Inferior parietal cortex (tissue), 1 donor: ENCODE results near the gene ZNF559.
"Not testable (repeated sequence)": the region's sequence is repeated elsewhere in the genome, so short reads cannot be mapped to it uniquely, and the experiment has no call there.

Experiments used
- DNase-seq: peaks from one replicate; pipeline ENCODE4 v3.0.0-alpha.2; 2016; ENCODE audit errors: extremely low spot score

ZNF559 gene

DNA sequence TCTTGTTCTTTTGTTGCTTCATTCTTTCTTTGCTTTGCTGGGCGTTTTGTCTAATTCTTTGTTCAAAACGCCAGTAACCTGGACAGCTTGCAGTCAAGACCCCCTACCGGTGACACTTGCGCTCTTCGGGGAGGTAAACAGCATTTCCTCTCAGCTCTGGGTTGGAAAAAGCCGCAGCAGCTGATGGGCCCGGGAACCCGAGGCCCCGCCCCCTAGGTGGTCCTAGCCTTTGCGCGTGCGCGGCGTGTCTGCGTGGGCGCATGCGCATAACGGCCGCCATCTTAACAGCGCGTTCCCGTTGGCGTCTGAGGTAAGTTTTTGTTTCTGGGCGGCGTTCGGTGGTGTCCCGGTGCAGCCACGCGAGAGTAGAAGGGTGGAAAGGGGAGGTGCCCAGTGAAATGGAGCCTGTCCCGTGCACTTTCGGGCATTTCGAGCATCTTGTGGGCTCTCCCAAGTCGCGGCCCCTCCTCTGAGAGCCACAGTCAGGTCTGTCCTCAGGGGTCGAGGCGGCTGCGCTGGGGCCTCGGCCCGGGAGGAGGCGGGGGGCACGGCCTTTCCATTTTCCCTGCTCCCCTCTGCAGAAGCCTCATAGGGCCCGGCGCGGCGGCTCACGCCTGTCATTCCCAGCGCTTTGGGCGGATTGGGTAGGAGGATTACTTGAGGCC is at the start of gene ZNF559:
Gene ZNF559 (plus strand): TSS at position 261 of the 665 bp plus-strand sequence. CDS start 14,371 bp downstream, outside the sequence.
- peak; percentile 93 for DNase-seq

DNA sequence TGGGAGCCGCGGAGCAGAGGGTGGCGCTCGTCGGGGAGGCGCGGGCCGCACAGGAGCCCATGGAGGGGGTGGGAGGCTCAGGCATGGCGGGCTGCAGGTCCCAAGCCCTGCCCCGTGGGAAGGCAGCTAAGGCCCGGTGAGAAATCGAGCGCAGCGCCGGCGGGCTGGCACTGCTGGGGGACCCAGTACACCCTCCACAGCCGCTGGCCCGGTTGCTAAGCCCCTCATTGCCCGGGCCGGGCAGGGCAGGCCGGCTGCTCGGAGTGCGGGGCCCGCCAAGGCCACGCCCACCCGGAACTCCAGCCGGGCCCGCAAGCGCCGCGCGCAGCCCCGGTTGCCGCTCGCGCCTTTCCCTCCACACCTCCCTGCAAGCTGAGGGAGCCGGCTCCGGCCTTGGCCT is 40.5 kb upstream of the ZNF559 start:
- not testable (repeated sequence) for DNase-seq

DNA sequence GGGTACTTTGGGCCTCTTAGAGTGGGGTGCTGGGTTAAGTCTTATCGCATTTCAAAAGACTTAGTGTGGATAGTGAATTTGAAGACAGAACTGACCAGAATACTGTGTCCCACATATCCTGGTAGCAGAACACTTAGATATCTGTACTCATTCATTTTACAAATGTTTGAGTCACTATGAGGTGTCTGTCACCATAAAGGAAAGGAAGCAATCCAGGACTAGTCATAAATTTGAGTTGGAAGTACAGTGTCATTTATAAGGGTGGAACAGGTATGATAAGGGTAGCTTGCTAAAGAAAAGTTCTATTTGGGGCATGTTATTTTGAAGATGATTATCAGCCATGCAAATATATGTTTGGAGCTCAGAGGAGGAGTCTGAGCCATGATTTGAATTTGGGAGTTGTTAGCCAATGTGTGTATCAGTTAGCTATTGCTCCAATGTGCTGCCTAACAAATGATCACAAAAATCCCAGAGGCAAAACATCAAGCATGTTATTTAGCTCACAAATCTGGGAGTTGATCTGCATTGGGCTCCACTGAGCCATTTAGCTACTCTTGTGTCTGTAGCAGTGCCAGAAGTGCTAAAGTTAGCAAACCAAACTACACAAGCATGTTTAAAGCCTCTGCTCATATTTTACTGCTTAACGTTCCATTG is 34.6 kb upstream of the ZNF559 start:
- DNase-seq, result no peak

DNA sequence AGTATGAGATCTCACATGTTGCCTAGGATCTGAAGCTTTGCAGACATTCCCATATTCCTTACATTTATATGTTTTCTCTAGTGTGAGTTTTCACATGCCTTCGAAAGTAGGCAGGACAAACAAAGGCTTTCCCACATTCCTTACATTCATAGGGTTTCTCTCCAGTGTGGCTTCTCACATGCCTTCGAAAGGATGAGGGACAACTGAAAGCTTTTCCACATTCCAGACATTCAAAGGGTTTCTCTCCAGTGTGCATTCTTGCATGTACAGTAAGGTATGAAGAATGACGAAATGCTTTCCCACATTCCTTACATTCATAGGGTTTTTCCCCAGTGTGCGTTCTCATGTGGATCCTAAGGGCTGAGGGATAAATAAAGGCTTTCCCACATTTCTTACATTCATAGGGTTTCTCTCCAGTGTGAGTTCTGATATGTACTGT is 28.5 kb upstream of the ZNF559 start:
- no peak for DNase-seq

GRCh38 chr19:9296336-9296735 is 27.6 kb upstream of the ZNF559 start:
- DNase-seq, result no peak

DNA sequence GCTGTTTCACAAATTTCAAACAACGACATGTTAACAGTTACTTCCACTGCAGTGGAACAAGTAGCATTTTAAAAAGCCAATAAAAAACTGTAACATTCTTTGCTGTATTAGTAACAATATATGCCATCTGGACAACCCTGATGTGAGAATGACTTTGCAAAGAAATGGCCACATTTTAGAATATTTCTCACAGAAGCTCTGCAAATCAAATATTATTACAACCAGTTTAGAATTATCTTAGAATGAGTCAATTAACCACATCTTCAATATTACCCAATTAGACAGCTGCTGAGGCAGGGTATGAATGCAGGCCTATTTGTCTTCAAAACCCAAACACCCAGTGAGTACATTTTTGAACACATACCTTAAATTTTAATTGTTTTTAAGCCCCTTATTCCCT is 17.5 kb upstream of the ZNF559 start:
- DNase-seq, result no peak

DNA sequence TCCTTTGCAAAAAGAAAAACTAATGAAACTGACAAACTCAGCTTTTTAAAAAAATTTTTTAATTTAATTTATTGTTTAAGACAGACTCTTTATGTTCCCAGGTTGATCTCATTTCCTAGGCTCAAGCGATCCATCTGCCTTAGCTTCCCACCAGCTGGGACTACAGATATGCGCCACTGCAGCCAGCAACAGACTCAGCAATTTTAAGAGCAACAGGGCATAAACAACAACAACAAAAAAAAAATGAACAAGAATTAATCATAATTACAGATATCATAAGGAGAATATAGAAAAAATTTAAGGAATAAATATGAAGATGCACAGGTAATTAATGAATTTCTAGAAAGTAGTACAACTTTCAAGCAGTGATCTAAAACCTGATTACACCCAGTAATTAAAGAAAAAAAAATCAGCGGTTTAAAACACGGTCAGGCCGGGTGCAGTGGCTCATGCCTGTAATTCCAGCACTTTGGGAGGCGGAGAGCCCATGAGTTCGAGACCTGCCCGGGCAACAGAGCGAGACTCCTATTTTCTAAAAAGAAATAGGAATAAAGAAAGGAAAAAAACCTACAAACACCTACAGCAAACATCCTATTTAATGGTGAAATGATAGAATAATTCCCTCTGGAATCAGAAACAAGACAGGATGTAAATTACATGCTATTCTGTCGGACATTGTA is 15.7 kb upstream of the ZNF559 start:
- DNase-seq, result no peak

DNA sequence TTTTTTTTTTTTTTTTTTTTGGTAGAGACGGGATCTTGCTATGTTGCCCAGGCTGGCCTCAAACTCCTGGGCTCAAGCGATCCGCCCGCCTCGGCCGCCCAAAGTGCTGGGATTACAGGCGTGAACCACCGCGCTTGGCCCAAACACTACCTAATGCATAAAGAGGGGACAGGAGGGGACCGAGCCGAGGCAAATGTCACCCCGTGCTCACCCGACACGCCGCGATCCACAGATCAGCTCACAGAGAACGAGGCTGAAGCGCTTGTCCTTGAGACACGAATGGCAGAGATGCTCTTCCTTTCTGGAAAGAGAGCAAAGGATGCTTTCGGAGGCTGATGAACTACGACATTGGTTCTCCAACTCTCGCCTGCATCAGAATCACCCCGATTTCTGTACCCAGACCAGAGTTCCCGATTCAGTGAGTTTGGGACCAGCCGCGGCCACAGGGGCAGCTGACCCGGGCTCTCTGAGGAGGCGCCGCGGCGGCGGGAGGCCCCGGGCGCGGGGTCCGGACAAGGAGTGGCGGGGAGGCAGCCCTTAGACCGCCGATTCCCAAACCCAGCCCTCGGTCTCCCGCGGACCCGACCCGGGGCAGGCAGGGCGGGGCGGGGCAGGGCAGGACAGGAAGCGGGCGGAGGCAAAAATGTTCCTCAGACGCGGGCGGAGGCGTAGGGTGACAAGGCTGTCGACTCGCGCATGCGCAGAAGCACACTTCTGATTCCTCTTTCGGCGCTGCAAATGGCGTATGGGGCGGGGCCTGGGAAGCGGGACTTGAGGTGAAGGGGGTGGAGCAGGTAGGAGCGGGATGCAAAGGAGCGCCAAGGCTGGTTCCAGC is 14.6 kb upstream of the ZNF559 start, which contains the start of gene ZNF699:
Gene ZNF699 (minus strand): TSS at position 700 of the 835 bp plus-strand sequence. CDS start 4,719 bp downstream, outside the sequence.
- DNase-seq, result peak; percentile 98

- DNase-seq, result no peak
Measured at GRCh38 chr19:9309974-9310446, 14.0 kb upstream of the ZNF559 start.

DNA sequence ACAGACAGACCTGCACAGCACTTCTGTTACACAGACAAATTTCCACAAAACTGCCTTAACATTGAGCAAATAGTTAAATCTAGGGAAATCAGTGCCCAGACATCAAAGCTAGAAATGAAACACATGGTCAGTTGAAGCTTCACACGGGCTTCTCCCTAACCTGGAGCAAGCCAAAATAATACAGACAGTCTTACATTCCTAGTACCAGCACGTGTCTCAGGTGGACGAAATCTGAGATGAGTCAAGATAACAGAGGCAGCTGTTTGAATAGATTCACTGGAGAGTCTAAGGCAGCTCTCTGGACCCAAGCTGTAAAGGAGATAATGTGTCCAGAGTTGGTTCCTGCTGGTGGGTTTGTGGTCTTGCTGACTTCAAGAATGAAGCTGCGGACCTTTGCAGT is 10.2 kb upstream of the ZNF559 start:
- DNase-seq, result no peak

DNA sequence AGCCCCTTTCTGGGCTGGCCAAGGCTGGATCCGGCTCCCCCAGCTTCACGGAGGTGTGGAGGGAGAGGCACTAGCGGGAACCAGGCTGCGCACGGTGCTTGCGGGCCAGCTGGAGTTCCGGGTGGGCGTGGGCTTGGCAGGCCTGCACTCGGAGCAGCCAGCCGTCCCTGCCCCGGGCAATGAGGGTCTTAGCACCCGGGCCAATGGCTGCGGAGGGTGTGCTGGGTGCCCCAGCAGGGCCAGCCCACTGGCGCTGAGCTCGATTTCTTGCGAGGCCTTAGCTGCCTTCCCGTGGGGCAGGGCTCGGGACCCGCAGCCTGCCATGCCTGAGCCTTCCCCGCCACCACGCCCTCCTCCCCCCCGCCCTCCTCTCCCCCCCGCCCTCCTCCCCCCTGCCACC is 2.6 kb upstream of the ZNF559 start:
- DNase-seq, result no peak

DNA sequence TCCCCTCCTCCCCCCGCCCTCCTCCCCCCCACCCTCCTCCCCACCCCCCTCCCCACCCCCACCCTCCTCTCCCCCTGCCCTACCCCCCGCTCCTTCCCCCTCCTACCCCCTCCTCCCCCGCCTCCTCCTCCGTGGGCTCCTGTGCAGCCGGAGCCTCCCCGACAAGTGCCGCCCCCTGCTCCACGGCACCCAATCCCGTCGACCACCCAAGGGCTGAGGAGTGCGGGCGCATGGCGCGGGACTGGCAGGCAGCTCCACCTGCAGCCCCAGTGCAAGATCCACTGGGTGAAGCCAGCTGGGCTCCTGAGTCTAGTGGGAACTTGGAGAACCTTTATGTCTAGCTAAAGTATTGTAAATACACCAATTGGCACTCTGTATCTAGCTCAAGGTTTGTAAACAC is 2.2 kb upstream of the ZNF559 start:
- not testable (repeated sequence) for DNase-seq

GRCh38 chr19:9322201-9322600 is 1.8 kb upstream of the ZNF559 start:
- DNase-seq, result not testable (repeated sequence)

DNA sequence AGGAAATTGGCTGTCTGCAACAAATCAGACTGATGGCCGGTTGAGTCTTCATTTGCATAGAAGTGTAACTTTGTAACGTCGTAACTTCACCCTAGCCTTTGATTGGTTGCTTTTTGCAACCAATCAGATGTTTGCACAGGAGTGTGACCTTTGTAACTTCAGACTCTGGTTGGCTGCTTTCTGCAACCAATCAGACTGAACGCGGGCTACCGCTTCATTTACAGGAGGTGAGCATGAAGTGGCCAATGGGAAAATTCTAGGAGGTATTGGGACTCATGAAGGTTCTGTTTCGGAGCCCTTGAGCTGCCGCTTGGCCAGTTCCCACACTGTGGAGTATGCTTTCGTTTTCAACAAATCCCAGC is 441 bp upstream of the ZNF559 start:
- DNase-seq, result peak; percentile 89

- no peak for DNase-seq
Measured at GRCh38 chr19:9324584-9324962, 594 bp downstream of the ZNF559 start.

DNA sequence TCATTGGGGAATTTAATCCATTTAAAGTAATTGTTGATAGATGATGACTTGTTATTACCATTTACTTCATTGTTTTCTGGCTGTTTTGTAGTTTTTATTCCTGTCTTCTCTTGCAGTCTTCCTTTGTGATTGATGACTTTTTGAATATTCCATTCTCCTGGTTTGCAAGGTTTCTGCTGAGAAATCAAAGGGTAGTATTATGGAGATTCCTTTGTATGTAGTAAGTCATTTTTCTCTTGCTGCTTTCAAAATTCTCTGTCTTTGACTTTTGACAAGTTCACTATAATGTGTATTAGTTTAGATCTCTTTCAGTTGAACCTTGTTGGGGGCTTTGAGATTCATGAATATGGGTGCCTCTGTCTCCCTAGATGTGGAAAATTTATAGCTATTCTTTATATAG is 6.0 kb downstream of the ZNF559 start:
- DNase-seq, result no peak

DNA sequence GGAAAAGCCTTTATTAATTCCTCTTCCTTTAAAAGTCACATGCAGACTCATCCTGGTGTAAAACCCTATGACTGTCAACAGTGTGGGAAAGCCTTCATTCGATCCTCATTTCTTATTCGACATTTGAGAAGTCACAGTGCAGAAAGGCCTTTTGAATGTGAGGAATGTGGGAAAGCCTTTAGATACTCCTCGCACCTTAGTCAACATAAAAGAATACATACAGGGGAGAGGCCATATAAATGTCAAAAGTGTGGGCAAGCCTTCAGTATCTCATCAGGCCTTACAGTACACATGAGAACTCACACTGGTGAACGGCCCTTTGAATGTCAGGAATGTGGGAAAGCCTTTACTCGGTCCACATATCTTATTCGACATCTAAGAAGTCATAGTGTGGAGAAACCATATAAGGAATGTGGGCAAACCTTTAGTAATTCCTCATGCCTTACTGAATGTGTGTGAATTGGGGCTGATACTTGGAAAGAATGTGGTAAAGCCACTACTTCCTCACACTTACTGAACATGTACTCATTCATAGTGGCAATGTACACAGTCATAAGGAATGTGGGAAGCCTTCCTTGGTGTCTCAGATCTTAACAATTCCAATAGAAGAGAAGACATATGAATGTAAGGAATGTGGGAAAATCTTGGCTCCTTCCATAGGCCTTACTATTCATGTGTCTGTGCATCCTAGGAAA is 18.8 kb downstream of the ZNF559 start:
- no peak for DNase-seq

- DNase-seq, result no peak
Measured at GRCh38 chr19:9345005-9345404, 21.0 kb downstream of the ZNF559 start.

DNA sequence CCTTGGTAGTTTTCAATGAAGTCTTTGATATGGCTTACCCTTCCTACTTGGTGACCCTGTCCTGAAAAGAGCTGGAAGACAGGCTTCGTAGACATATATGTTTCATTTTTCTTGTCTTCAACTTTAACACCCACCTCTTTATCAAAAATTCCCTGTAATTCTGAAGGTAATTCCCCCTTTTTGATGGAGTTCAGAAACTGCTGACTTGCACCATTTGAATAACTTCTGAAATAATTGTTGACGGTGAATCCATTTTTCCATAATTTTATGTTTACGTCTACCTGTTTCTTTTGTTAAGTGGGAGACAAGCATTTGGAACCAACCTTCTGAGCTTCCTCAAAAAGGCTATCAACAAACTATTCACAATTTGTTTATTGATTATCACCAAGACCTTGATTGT is 24.3 kb downstream of the ZNF559 start:
- DNase-seq, result no peak

- no peak for DNase-seq
Measured at GRCh38 chr19:9348671-9349070, 24.7 kb downstream of the ZNF559 start.

- no peak for DNase-seq
Measured at GRCh38 chr19:9352505-9352904, 28.5 kb downstream of the ZNF559 start.
